SW480 (cell line): ENCODE results near the gene LRRC8E.
"Not testable (repeated sequence)": the region's sequence is repeated elsewhere in the genome, so short reads cannot be mapped to it uniquely, and the experiment has no call there.

Source experiments
- DNase-seq: peaks from one replicate; pipeline ENCODE4 v3.0.0-alpha.2; 2016; ENCODE audit warnings: low spot score

Gene LRRC8E

DNA sequence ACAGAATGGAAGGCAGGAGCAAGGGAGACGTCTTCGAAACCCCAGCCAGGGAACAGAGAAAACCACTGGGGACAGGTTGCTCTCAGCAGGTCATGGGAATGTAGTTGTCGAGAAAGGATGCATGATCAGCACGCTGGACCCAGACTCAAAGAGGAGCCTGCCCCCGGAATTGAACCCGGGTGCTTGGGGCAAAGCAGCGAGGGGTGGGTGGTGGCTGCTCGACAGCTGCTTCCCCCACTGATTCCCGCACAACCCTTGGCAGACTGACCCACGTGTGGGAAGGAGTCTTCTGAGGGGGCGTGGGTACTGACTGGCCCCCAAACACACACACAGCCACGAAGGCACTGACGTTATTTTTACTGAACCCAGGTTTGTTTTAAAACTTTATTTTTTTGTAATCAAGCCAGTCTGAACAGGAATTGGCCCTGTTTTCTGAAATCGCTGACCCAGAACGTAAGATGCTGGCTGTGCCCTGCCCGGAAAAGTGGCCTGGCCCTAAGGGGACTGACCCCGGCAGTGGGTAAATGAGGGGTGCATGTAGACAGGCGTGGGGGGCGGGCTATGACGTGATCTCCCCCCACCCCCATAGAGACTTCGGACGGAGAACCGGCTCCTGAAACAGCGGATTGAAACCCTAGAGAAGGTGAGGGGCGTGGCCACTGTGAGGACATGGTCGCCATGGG is 32.7 kb upstream of the LRRC8E start:
- DNase-seq, result no peak

- no peak for DNase-seq
Observed at GRCh38 chr19:7856109-7856591, 32.2 kb upstream of the LRRC8E start.

- DNase-seq, result no peak
Observed at GRCh38 chr19:7856679-7857663, 31.3 kb upstream of the LRRC8E start.

DNA sequence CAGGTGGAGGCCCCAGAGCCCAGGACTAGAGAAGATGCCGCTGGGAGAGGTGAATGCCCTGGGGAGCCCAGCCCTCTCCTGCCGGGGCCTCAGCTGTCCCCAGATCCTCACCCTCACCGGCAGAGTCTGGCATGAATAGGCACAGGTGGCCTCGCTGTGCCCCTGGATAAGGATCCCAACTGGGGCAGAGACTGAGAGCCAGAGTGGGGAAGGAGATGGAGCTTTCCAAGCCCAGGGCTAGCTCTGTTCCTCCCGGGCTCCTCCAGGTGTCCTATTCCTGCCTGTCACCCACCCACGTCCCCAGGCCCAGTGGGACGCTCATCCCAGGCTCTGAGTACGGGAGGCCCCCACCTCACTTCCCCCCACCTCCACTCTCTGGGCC is 30.6 kb upstream of the LRRC8E start:
- DNase-seq, result no peak

- no peak for DNase-seq
Observed at GRCh38 chr19:7858109-7858770, 30.1 kb upstream of the LRRC8E start.

DNA sequence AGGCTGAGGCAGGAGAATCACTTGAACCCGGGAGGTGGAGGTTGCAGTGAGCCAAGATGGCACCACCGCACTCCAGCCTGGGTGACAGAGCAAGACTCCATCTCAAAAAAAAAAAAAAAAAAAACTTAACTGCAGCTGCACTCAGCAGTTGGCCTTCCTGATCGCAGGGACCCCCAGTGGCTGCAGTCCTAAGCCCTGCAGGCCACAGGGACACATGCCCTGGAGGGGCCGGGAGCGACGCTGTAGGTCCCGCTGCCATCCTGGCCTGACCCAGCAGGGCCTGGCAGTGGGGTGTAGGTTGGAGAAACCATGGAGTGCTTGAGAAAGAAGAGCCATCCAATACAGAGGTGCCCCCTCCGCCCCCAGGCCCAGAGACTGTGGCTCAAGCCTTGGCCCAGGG is 29.2 kb upstream of the LRRC8E start:
- DNase-seq, result not testable (repeated sequence)

DNA sequence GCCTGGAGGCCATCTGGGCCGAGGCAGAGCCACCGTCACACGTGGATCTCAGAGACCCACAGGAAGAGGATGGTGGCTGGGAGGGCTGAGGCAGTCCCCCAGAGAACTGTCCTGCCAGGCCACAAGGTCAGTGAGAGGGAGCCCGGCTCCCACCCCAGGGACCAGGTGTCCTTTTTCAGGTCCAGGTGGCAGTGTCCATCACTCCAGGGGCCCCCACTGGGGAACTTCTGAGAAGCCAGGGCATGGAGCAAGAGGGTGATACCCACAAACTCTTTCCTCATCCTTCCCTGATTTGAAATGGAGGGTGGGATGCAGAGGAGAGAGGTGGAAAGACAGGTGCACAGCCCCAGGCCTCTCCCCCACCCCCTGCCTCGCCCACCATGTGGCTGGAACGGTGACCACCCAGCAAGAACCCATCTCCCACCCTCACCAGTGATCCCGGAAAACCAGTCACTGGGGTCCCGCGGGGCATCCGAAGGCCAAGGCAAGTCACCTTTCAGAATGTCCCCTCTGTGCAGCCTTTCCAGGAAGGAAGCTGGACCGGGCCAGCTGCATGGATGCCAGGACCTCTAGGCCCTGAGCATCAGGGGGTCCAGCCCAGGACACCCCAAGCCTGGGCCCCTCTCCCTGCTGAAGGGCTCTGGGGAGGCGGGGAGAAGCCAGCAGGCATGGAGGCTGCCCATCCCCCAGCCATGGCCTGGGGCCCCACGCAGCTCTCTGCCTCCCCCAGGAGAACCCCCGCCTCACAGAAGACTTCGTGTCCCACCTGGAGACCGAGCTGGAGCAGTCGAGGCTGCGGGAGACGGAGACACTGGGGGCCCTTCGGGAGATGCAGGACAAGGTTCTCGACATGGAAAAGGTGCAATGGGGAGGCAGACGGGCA is 28.2 kb upstream of the LRRC8E start:
- DNase-seq, result no peak

- no peak for DNase-seq
Observed at GRCh38 chr19:7860714-7861618, 27.3 kb upstream of the LRRC8E start.

DNA sequence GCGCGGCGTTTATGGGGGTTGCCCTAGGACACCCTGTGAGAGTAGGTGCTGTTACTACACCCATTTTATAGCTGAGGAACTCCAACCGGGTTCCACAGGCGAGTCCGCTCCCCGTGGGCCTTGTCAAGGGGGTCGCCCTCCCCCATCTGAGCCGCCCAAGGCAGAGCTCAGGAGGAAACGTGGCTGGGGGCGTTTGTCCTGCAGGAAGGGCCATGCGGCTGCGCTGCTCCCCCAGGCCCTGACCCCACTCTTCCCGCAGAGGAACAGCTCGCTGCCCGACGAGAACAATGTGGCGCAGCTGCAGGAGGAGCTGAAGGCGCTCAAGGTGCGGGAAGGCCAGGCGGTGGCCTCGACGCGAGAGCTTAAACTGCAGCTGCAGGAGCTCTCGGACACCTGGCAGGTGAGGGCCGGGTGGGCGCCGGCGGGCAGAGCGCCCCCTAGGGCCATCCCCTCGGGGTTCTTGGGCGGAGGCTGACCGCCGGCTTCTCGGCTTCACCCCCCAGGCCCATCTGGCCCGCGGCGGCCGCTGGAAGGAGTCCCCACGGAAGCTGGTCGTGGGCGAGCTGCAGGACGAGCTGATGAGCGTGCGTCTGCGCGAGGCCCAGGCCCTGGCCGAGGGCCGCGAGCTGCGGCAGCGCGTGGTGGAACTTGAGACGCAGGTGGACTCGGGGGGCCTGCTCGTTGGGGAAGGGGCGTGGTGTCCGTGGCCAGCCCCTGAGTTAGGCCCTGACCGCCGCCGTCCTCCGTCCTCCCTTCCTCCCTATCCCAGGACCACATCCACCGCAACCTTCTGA is 26.5 kb upstream of the LRRC8E start:
- no peak for DNase-seq

- DNase-seq, result no peak
Observed at GRCh38 chr19:7862413-7862951, 25.8 kb upstream of the LRRC8E start.

DNA sequence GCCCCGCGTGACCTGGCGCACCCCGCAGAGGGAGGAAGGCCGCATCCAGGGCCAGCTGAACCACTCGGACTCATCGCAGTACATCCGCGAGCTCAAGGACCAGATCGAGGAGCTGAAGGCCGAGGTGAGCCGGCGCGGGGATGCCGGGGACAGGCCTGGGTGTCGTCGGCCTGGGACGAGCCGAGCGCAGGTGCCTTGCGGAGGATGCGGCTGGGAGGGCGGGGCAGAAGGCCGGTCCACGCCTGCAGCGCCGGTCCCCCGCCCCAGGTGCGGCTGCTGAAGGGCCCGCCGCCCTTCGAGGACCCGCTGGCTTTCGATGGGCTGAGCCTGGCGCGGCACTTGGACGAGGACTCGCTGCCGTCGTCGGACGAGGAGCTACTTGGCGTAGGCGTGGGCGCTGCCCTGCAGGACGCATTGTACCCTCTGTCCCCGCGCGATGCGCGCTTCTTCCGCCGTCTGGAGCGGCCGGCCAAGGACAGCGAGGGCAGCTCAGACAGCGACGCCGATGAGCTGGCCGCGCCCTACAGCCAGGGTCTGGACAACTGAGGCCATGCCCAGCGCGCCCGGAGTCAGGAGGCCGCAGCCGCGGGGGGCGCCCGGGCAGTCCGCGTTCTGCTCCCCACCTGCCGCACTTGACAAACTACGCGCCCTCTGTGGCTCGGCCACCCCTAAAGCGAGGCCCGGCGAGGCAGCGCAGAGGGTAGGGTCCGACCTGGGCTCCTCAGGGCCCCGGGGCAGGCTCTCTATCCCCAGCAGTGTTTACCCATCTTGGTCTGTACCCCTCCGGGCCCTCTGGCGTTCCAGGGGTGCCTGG is 24.9 kb upstream of the LRRC8E start:
- DNase-seq, result no peak

DNA sequence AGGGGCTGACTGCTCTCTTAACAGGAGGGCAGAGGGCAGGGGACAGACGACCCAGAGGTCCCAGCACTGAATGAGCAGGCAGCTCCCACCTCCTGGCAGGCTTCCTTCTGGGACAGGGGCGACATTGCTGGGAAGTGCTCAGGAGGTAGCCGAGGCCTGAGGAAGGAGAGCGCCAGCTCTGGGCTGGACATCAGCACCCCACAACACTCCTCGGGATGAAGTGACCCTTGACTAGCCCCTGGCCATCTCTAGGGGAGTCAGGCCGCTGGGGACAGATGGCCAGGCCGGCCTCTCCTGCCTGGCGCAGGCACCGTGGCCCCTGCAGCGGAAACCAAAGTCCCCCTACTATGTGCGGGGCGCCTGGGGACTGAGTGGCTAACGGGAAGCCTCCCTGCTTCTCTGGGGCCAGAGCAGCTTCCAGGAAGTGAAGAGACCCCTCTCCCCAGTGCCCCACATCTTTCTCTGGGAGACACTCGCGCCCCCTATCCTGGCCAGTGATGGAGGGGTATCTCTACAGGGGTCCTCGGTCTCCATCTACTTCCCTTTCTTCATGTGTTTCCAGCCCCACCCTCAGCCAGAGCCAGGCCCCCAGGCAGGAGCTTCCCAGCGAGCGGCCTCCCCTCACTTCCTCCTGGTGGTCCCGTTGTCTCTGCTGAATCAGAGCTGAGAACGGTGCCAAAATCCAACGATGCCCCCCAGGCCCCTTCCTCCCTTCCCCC is 24.2 kb upstream of the LRRC8E start:
- DNase-seq, result no peak

- DNase-seq, result no peak
Observed at GRCh38 chr19:7864690-7865074, 23.6 kb upstream of the LRRC8E start.

GRCh38 chr19:7865262-7865911 is 22.9 kb upstream of the LRRC8E start:
- DNase-seq, result no peak

GRCh38 chr19:7866399-7867091 is 21.8 kb upstream of the LRRC8E start:
- no peak for DNase-seq

DNA sequence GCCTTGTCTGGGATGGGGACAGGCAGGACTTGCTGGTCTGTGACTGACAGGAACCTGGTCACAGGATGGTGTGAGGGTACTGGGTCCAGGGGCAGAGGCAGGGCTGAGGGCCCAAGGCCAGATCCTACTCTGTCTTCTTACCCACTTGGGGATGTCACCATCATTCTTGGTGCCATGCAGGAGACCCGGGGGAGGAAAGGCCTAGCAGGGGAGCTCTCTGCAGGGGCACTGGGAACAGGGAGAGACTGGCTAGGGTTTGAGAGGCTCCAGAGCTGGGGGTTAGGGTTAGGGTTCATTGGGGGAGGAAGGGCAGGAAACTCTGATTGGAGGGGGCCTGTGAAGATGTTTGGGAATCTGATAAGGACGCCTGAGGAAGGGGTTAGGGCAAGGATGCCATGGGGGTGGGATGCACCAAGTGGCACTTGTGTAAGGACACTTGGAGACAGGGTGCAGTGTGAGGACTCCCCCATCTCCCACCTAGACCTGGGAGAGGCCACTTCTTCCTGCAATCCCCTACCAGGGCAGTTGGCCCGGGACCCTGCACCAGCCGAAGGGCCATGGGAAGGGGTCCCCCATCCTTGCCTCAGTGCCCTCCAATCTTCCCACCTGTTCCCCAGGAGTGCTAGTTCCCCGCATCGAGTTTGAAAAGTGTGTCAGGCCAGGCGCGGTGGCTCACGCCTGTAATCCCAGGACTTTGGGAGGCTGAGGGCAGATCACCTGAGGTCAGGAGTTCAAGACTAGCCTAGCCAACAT is 21.0 kb upstream of the LRRC8E start:
- no peak for DNase-seq
